ENCODE data around the gene PLEKHA5.
"Not testable (repeated sequence)": the region's sequence is repeated elsewhere in the genome, so short reads cannot be mapped to it uniquely, and the experiment has no call there.

The PLEKHA5 gene

DNA sequence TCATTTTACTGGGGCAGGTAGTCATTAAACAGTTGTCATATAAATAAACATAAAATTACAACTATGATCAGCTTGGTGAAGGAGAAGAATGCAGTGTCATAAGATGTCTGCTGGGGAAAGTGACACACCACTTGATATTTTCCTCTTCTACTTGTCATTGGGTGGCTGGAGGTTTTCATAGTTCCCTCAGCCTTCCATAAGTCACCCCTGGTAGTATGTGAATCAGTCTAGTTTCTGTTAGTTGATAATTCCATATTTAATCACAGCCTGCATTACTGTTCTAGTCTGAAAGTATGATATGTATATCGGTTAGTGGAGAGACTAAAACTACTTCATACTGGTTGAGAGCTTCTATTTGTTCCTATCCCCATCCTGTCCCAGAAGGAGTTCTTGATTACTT lies 38.2 kb downstream of the PLEKHA5 start:
- no peak for DNase-seq

DNA sequence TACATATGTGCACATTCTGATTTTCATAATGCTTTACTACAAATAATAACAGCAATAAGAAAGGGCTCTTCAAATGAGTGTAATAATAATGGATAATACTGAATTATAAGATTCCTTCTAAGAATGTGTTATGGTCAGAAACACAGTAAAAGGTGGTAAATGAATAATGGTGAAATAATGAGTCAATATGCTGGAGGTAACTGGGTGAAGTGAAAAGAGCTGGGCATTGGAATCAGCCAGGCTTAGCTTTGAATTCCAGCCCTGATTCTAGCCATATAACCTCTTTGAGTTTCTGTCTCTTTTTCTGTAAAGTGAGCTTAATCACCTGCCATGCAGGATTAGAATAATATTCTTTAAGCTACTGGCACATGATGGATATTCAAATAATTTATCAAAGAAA lies 39.1 kb downstream of the PLEKHA5 start:
- DNase-seq, result no peak

DNA sequence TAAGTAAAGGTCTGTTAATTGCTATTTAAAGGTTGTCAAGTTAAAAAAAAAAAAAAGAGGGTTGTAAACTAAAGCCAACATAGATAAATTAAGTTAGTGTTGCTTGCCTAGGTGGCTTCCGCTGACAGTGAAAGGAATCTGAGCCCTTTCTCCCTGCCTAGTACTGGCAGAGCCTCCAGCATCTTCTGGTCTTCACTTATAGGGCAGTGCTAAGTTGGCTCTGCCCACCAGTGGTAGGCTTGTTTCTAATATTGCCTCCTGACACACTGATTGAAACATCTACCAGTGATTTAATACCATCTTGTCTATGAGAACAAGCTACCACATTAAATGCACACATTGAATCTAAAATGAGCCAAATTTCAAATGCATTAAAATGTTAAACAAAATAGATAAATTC lies 39.7 kb downstream of the PLEKHA5 start:
- DNase-seq, result no peak

- not testable (repeated sequence) for DNase-seq
These were observed 40.8 kb downstream of the PLEKHA5 start for GRCh38 chr12:19170286-19170685.

GRCh38 chr12:19171731-19172130 lies 42.2 kb downstream of the PLEKHA5 start:
- DNase-seq, result no peak

GRCh38 chr12:19177754-19178153 lies 48.2 kb downstream of the PLEKHA5 start:
- DNase-seq, result no peak

- no peak for DNase-seq
These were observed 50.5 kb downstream of the PLEKHA5 start for GRCh38 chr12:19179986-19180385.

- DNase-seq, result no peak
These were observed 52.3 kb downstream of the PLEKHA5 start for GRCh38 chr12:19181666-19182426.

DNA sequence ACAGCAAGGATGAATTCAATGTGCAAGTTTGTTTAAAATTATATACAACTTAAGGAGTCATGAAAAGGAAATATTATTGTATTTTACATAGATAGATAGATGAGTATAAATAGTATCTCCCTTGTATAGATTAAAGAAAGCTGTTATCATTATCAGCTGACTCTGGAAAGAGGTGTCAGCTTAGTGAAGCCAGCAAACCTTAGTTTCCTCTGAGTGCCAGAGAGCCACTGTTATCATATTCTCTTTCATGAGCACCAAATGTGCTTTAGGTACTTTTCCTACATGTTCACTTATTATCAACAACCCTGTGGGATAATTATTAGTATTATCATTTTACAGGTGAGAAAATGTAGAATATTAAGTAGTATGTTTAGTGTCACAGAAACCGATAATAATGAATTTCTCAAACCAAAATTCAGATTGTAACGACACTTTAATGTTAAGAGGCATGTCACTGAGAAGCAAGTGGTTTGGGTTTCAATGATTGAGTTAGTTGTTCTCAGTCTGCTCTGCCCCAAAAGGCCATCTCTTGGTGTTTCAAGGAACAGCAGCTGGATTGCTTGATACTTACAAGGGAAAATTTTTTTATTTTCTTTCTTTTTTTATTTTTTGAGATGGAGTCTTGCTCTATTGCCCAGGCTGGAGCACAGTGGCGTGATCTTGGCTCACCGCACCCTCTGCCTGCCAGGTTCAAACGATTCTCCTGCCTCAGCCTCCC lies 53.7 kb downstream of the PLEKHA5 start:
- DNase-seq, result no peak

- DNase-seq, result no peak
These were observed 55.9 kb downstream of the PLEKHA5 start for GRCh38 chr12:19185262-19185929.

GRCh38 chr12:19186722-19187661 lies 57.5 kb downstream of the PLEKHA5 start:
- no peak for DNase-seq

- DNase-seq, result no peak
These were observed 60.0 kb downstream of the PLEKHA5 start for GRCh38 chr12:19189522-19189921.

DNA sequence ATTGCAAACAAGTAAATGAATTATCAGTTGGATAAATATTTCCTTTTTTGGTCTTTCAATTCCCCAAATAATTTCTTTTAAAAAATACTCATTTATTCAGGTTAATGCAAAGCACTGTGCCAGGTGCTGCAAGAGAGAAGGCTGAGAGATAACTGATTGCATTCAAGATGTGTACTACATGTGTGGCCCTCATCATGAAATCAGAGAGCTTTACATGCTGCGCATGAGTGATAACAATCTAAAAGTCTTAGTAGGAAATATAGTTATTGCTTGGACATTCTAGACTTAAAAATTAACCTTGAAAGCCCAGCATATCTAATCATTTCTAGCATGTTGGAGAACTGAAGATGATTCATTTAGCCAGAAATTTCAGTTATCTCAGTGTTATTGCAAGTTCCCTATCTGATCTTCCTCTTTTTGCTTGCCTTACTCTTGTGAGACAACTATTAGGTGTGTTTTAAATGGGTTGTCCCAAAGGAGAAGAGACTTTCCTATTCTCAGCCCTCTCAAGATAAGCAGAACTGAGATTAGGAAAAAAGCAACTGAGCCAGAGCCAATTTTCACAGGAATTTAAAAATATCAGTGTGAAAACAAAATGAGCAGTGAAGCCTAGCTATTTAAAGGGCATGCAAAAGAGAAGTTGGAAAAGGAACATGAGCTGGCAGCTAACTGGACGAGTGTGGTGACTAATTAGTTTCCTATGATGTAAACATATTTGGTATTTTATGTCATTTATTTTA lies 60.9 kb downstream of the PLEKHA5 start:
- DNase-seq, result no peak

DNA sequence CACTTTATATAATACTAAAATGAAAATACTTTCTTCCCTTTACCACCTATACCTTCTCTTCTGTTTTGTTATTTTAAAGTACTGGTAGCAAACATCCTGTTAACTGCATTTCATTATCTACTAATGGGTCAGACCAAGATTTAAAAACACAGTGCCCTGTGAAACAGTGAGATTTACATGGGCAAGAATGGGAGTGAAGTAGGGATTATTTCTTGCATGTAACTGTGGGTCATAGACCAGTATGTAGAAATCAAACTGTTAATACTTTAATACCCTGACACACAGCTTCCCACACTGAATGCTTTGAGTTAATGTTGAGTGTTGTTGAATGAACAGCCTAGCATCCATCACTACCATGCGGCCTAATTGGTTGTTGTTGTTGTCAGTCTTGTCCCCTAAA lies 61.6 kb downstream of the PLEKHA5 start:
- DNase-seq, result no peak

GRCh38 chr12:19191563-19191962 lies 62.0 kb downstream of the PLEKHA5 start:
- DNase-seq, result no peak

GRCh38 chr12:19192710-19193109 lies 63.2 kb downstream of the PLEKHA5 start:
- no peak for DNase-seq

DNA sequence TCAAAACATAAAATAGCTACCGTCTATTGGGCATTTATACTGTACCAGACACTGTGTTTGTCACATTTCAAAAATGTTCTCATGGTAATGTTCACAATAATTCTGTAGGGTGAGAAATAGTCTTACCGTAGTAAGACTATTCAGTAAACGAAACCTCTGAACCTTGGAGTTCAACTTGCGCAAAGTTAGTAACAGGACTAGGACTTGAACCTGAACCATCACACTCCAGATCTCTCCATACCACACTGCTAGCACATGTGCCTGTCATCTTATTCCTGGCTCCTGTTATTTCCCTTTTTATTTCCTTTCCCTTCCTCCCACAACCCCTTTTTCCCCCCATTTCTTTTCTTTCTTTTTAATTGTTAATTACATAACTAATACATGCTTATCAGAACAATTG lies 65.4 kb downstream of the PLEKHA5 start:
- no peak for DNase-seq

- DNase-seq, result no peak
These were observed 67.6 kb downstream of the PLEKHA5 start for GRCh38 chr12:19196959-19197630.

DNA sequence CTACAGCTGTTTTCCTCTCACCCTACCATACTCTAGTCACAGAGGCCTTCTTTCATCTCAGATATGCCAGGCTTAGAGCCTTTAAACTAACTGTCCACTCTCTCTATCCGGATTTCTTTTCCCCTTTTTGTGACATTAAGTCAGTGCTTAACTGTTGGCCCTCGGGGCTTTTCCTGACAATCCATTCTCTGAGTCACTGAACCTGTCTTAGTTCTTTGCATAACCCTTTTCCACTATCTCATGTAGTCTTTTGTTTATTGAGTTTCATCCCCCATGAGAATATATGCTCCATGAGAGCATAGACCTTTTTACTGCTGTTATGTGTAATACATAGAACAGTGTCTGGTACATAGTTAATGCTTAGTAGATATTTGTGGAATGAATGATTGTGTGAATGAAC lies 68.7 kb downstream of the PLEKHA5 start:
- no peak for DNase-seq

- no peak for DNase-seq
These were observed 69.8 kb downstream of the PLEKHA5 start for GRCh38 chr12:19199332-19199731.

- no peak for DNase-seq
These were observed 70.7 kb downstream of the PLEKHA5 start for GRCh38 chr12:19200261-19200660.

Data from stimulated activated CD4-positive, alpha-beta T cell treated with anti-CD3 and anti-CD28 coated beads, Interleukin-4, amount 100 ng/mL, for 4 hours (primary cell).